NCI-H524 treated with DMSO at 0.1 percent for 48 hours (cell line): ENCODE data around the gene C18orf32.
"Not testable (repeated sequence)": the region's sequence is repeated elsewhere in the genome, so short reads cannot be mapped to it uniquely, and the experiment has no call there.

Experiments
- DNase-seq: peaks from one replicate; lab custom pipeline; 2025; lab: John Stamatoyannopoulos, UW

The C18orf32 gene

GRCh38 chr18:49467599-49467998 is 19.4 kb downstream of the C18orf32 start:
- no peak for DNase-seq

- no peak for DNase-seq
Observed at GRCh38 chr18:49467019-49467563, 19.9 kb downstream of the C18orf32 start.

GRCh38 chr18:49464718-49465598 is 22.1 kb downstream of the C18orf32 start:
- no peak for DNase-seq

GRCh38 chr18:49461602-49461977 is 25.4 kb downstream of the C18orf32 start:
- DNase-seq: no peak

GRCh38 chr18:49460976-49461601 is 25.9 kb downstream of the C18orf32 start:
- no peak for DNase-seq

- no peak for DNase-seq
Observed at GRCh38 chr18:49459404-49460171, 27.4 kb downstream of the C18orf32 start.

GRCh38 chr18:49457616-49458015 is 29.4 kb downstream of the C18orf32 start:
- DNase-seq: no peak

- no peak for DNase-seq
Observed at GRCh38 chr18:49456794-49457193, 30.2 kb downstream of the C18orf32 start.

GRCh38 chr18:49452534-49452933 is 34.5 kb downstream of the C18orf32 start:
- DNase-seq: not testable (repeated sequence)

- no peak for DNase-seq
Observed at GRCh38 chr18:49447810-49448745, 39.0 kb downstream of the C18orf32 start.

- DNase-seq: no peak
Observed at GRCh38 chr18:49446481-49446880, 40.6 kb downstream of the C18orf32 start.

- no peak for DNase-seq
Observed at GRCh38 chr18:49444581-49444980, 42.5 kb downstream of the C18orf32 start.

- no peak for DNase-seq
Observed at GRCh38 chr18:49443837-49444236, 43.2 kb downstream of the C18orf32 start.

- DNase-seq: no peak
Observed at GRCh38 chr18:49441338-49441938, 45.6 kb downstream of the C18orf32 start.

GRCh38 chr18:49435170-49435569 is 51.9 kb downstream of the C18orf32 start:
- no peak for DNase-seq

- DNase-seq: no peak
Observed at GRCh38 chr18:49432602-49433001, 54.4 kb downstream of the C18orf32 start.

GRCh38 chr18:49431165-49431962 is 55.7 kb downstream of the C18orf32 start:
- DNase-seq: no peak
